Endothelial cell of umbilical vein (primary cell): ENCODE data around the gene TAS1R1.

Experiments used
- CTCF ChIP-seq, 2 donors: IDR thresholded peaks; 1 replicate in 1 of 2; 2 replicates in 1 of 2; pipeline ENCODE4 v1.5.1; 2011; ENCODE audit warnings: low read length in 2 of 2, mild to moderate bottlenecking in 2 of 2, moderate library complexity in 2 of 2, control low read depth in 1 of 2, inconsistent platforms in 1 of 2, low read depth in 1 of 2; ENCODE audit not compliant: insufficient read depth in 1 of 2; ENCODE audit errors: extremely low read depth in 1 of 2
- EZH2 ChIP-seq: IDR thresholded peaks from 2 replicates; pipeline ENCODE4 v1.6.1; 2012; ENCODE audit warnings: borderline replicate concordance, low read depth, mild to moderate bottlenecking, moderate library complexity, low read length, inconsistent platforms; ENCODE audit not compliant: severe bottlenecking
- FOS ChIP-seq: IDR thresholded peaks from 2 replicates; pipeline ENCODE4 v1.6.1; 2011; ENCODE audit warnings: mild to moderate bottlenecking, low read length, moderate library complexity, borderline replicate concordance; ENCODE audit not compliant: insufficient read depth
- JUN ChIP-seq: IDR thresholded peaks from 2 replicates; pipeline ENCODE4 v1.6.1; 2011; ENCODE audit warnings: borderline replicate concordance, low read depth; ENCODE audit not compliant: insufficient read length, insufficient read depth
- MYC ChIP-seq: IDR thresholded peaks from one replicate; pipeline ENCODE4 v1.6.1; 2011; ENCODE audit warnings: mild to moderate bottlenecking, low read depth, low read length
- POLR2A ChIP-seq: IDR thresholded peaks from 2 replicates; pipeline ENCODE4 v1.6.1; 2012; ENCODE audit warnings: low read depth, mild to moderate bottlenecking, control low read depth, low read length
- POLR2AphosphoS5 ChIP-seq: IDR thresholded peaks from 2 replicates; pipeline ENCODE4 v1.6.1; 2012; ENCODE audit warnings: low read depth, mild to moderate bottlenecking, control low read depth, low read length, moderate library complexity; ENCODE audit not compliant: insufficient read depth
- TF ChIP-seq, protein P1 (sequence below): IDR thresholded peaks from 2 replicates; pipeline ENCODE4 v1.6.1; 2011; ENCODE audit not compliant: insufficient read depth, insufficient read length

DNA sequence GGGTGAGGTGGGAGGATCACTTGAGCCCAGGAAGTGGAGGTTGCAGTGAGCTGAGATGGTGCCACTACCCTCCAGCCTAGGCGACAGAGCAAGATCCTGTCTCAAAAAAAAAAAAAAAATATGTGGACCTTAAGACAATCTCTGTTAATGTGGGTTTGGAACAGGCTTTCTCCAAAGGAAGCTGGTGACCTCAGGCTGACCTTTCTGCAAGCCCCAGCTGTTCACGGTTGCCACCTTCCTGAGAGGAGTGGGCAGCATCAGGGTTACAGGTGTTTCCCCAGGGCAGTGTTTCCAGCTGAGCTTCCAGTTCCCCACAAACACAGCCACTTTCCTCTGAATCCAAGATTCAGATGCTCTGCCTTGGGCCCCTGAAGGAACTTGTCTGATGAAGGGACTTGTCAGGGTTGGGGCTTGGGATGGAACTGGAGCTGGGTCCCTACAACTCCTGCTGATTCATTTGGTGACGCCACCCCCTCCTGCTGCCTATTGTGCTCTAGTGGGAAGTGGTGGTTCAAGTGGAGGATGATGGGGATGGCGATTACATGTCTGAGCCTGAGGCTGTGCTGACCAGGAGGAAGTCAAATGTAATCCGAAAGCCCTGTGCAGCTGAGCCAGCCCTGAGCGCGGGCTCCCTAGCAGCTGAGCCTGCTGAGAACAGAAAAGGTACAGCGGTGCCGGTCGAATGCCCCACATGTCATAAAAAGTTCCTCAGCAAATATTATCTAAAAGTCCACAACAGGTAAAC lies 26.6 kb downstream of the TAS1R1 start:
- TF ChIP-seq POLR2AphosphoS5 (no peak), CTCF (IDR thresholded peaks at IDR 0.05; ENCODE audit: extremely low read depth in 1 of 2, insufficient read depth in 1 of 2, low read depth in 1 of 2, low read length in 2 of 2) (no peak), FOS (no peak), POLR2A (no peak), EZH2 (no peak), MYC (no peak), JUN (no peak)
- TF ChIP-seq, protein P1, sequence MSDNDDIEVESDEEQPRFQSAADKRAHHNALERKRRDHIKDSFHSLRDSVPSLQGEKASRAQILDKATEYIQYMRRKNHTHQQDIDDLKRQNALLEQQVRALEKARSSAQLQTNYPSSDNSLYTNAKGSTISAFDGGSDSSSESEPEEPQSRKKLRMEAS, result no peak
